Activated CD8-positive, alpha-beta memory T cell treated with anti-CD3 and anti-CD28 coated beads for 1 hour (primary cell): ENCODE results near the gene VCX2.
"Not testable (repeated sequence)": the region's sequence is repeated elsewhere in the genome, so short reads cannot be mapped to it uniquely, and the experiment has no call there.

Experiments used
- DNase-seq, 2 donors: peaks; one replicate each; pipeline ENCODE4 v3.0.0-alpha.2; 2020; ENCODE audit warnings: low read depth in 1 of 2; ENCODE audit errors: extremely low read depth in 1 of 2

Gene VCX2

GRCh38 chrX:8171169-8171568 lies at the start of gene VCX2:
TSS of gene VCX2 (minus strand) at chrX:8171267. CDS start at chrX:8170643, 624 bp downstream.
- DNase-seq, result not testable (repeated sequence)

GRCh38 chrX:8204943-8205342 lies 33.9 kb upstream of the VCX2 start:
- DNase-seq, result no peak

- DNase-seq, result no peak
Measured at GRCh38 chrX:8204169-8204935, 33.3 kb upstream of the VCX2 start.

GRCh38 chrX:8201896-8202331 lies 30.8 kb upstream of the VCX2 start:
- DNase-seq, result no peak

- no peak for DNase-seq
Measured at GRCh38 chrX:8196776-8197175, 25.7 kb upstream of the VCX2 start.

- no peak for DNase-seq
Measured at GRCh38 chrX:8194216-8194615, 23.1 kb upstream of the VCX2 start.

GRCh38 chrX:8192276-8192675 lies 21.2 kb upstream of the VCX2 start:
- DNase-seq, result no peak

GRCh38 chrX:8191022-8191421 lies 20.0 kb upstream of the VCX2 start:
- DNase-seq, result no peak

- no peak for DNase-seq
Measured at GRCh38 chrX:8190341-8190830, 19.3 kb upstream of the VCX2 start.

GRCh38 chrX:8189096-8189830 lies 18.2 kb upstream of the VCX2 start:
- no peak for DNase-seq

GRCh38 chrX:8183346-8183745 lies 12.3 kb upstream of the VCX2 start:
- no peak for DNase-seq

GRCh38 chrX:8179656-8180055 lies 8.6 kb upstream of the VCX2 start:
- no peak for DNase-seq

- not testable (repeated sequence) for DNase-seq
Measured at GRCh38 chrX:8154011-8154410, 17.1 kb downstream of the VCX2 start.

GRCh38 chrX:8147226-8147625 lies 23.8 kb downstream of the VCX2 start:
- DNase-seq, result no peak

- no peak for DNase-seq
Measured at GRCh38 chrX:8144925-8145324, 26.1 kb downstream of the VCX2 start.

- DNase-seq, result no peak
Measured at GRCh38 chrX:8141896-8142295, 29.2 kb downstream of the VCX2 start.

GRCh38 chrX:8140986-8141744 lies 29.9 kb downstream of the VCX2 start:
- no peak for DNase-seq

- DNase-seq, result no peak
Measured at GRCh38 chrX:8139716-8140115, 31.4 kb downstream of the VCX2 start.

- no peak for DNase-seq
Measured at GRCh38 chrX:8138252-8138651, 32.8 kb downstream of the VCX2 start.

- no peak for DNase-seq
Measured at GRCh38 chrX:8126648-8127047, 44.4 kb downstream of the VCX2 start.

- DNase-seq, result no peak
Measured at GRCh38 chrX:8126092-8126491, 45.0 kb downstream of the VCX2 start.
